ENCODE results near the gene MLPH. TPM values are rescaled to one million over a fixed set of nuclear protein-coding genes. Genes with fewer than 3 reads are reported as not detected.

MLPH gene
- total and polyA plus RNA-seq, 2 of the 13 experiments (the other 11 are each of a cell fraction or from before 2014, with no cell fraction given) = 0.12 TPM; not detected in 1

GRCh38 chr2:237588044-237588696, 101.1 kb downstream of the MLPH start (continued):
- TF ChIP-seq, protein P1, sequence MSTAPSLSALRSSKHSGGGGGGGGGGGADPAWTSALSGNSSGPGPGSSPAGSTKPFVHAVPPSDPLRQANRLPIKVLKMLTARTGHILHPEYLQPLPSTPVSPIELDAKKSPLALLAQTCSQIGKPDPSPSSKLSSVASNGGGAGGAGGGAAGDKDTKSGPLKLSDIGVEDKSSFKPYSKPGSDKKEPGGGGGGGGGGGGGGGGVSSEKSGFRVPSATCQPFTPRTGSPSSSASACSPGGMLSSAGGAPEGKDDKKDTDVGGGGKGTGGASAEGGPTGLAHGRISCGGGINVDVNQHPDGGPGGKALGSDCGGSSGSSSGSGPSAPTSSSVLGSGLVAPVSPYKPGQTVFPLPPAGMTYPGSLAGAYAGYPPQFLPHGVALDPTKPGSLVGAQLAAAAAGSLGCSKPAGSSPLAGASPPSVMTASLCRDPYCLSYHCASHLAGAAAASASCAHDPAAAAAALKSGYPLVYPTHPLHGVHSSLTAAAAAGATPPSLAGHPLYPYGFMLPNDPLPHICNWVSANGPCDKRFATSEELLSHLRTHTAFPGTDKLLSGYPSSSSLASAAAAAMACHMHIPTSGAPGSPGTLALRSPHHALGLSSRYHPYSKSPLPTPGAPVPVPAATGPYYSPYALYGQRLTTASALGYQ (CRISPR knock-in tag; IDR thresholded peaks at IDR 0.05) = 0 out of 2 replicates have a peak, but pooled peaks have one; percentile 25
- no peak for TF ChIP-seq SETDB1 (CRISPR knock-in tag; IDR thresholded peaks at IDR 0.05; ENCODE audit: borderline replicate concordance)
- no peak for TF ChIP-seq KLF12 (CRISPR knock-in tag; IDR thresholded peaks at IDR 0.05; ENCODE audit: borderline replicate concordance)
- TF ChIP-seq PAX8 (CRISPR knock-in tag; IDR thresholded peaks at IDR 0.05; ENCODE audit: borderline replicate concordance) = no peak
- TF ChIP-seq ZEB1 (IDR thresholded peaks at IDR 0.05; ENCODE audit: insufficient replicate concordance, low read depth) = no peak
- TF ChIP-seq, protein P2, sequence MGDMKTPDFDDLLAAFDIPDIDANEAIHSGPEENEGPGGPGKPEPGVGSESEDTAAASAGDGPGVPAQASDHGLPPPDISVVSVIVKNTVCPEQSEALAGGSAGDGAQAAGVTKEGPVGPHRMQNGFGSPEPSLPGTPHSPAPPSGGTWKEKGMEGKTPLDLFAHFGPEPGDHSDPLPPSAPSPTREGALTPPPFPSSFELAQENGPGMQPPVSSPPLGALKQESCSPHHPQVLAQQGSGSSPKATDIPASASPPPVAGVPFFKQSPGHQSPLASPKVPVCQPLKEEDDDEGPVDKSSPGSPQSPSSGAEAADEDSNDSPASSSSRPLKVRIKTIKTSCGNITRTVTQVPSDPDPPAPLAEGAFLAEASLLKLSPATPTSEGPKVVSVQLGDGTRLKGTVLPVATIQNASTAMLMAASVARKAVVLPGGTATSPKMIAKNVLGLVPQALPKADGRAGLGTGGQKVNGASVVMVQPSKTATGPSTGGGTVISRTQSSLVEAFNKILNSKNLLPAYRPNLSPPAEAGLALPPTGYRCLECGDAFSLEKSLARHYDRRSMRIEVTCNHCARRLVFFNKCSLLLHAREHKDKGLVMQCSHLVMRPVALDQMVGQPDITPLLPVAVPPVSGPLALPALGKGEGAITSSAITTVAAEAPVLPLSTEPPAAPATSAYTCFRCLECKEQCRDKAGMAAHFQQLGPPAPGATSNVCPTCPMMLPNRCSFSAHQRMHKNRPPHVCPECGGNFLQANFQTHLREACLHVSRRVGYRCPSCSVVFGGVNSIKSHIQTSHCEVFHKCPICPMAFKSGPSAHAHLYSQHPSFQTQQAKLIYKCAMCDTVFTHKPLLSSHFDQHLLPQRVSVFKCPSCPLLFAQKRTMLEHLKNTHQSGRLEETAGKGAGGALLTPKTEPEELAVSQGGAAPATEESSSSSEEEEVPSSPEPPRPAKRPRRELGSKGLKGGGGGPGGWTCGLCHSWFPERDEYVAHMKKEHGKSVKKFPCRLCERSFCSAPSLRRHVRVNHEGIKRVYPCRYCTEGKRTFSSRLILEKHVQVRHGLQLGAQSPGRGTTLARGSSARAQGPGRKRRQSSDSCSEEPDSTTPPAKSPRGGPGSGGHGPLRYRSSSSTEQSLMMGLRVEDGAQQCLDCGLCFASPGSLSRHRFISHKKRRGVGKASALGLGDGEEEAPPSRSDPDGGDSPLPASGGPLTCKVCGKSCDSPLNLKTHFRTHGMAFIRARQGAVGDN (CRISPR knock-in tag; IDR thresholded peaks at IDR 0.05) = no peak
- no peak; the same call in 1 of the 2 replicates for TF ChIP-seq KAT7 (CRISPR knock-in tag; IDR thresholded peaks at IDR 0.05; ENCODE audit: borderline replicate concordance)
- no peak for TF ChIP-seq ZNF432 (CRISPR knock-in tag; IDR thresholded peaks at IDR 0.05; ENCODE audit: borderline replicate concordance)
- no peak for TF ChIP-seq ZSCAN30 (CRISPR knock-in tag; IDR thresholded peaks at IDR 0.05)
- no peak for TF ChIP-seq HOXA7 (CRISPR knock-in tag; IDR thresholded peaks at IDR 0.05)
- 0 out of 2 replicates have a peak, but pooled peaks have one; percentile 53 for TF ChIP-seq ZFP37 (CRISPR knock-in tag; IDR thresholded peaks at IDR 0.05; ENCODE audit: borderline replicate concordance)
- TF ChIP-seq, protein P3, sequence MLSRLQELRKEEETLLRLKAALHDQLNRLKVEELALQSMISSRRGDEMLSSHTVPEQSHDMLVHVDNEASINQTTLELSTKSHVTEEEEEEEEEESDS (CRISPR knock-in tag; IDR thresholded peaks at IDR 0.05; ENCODE audit: borderline replicate concordance) = no peak
- TF ChIP-seq, protein P4, sequence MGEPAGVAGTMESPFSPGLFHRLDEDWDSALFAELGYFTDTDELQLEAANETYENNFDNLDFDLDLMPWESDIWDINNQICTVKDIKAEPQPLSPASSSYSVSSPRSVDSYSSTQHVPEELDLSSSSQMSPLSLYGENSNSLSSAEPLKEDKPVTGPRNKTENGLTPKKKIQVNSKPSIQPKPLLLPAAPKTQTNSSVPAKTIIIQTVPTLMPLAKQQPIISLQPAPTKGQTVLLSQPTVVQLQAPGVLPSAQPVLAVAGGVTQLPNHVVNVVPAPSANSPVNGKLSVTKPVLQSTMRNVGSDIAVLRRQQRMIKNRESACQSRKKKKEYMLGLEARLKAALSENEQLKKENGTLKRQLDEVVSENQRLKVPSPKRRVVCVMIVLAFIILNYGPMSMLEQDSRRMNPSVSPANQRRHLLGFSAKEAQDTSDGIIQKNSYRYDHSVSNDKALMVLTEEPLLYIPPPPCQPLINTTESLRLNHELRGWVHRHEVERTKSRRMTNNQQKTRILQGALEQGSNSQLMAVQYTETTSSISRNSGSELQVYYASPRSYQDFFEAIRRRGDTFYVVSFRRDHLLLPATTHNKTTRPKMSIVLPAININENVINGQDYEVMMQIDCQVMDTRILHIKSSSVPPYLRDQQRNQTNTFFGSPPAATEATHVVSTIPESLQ (CRISPR knock-in tag; conservative IDR thresholded peaks at IDR 0.05) = no peak
- no peak; the same call in 1 of the 2 replicates for TF ChIP-seq SALL1 (CRISPR knock-in tag; IDR thresholded peaks at IDR 0.05)
- no peak for TF ChIP-seq SIN3B (IDR thresholded peaks at IDR 0.05; ENCODE audit: low read length)
- TF ChIP-seq CREB1 (IDR thresholded peaks at IDR 0.05) = no peak
- TF ChIP-seq CREB1 (CRISPR knock-in tag; IDR thresholded peaks at IDR 0.05) = no peak
- TF ChIP-seq MAFK (conservative IDR thresholded peaks at IDR 0.05 in 1 of 2, IDR thresholded peaks at IDR 0.05 in 1 of 2; ENCODE audit: low read length in 2 of 2) = no peak
- no peak for TF ChIP-seq ZNF549 (CRISPR knock-in tag; IDR thresholded peaks at IDR 0.05)
- TF ChIP-seq ZNF205 (CRISPR knock-in tag; IDR thresholded peaks at IDR 0.05) = no peak
- no peak for TF ChIP-seq FLYWCH1 (CRISPR knock-in tag; IDR thresholded peaks at IDR 0.05)
